WTC11 (cell line): Measurements from ENCODE around the gene TFPI2. TPM values are rescaled to one million over a fixed set of nuclear protein-coding genes. Genes with fewer than 3 reads are reported as not detected.

Source experiments
- ATAC-seq: fragments of 200-7000 bp; cut with Tn5 transposase; 2 replicates; pipeline ENCODE4 v1.10.0; 2021; ENCODE audit warnings: mild to moderate bottlenecking, moderate library complexity
- CTCF ChIA-PET: fragments of 300-600 bp; sonication (Branson Sonifier 250); formaldehyde crosslinking; loops from one replicate; lab custom pipeline; 2021; ENCODE audit warnings: antibody characterized with exemption; lab: Charles Lee
- POLR2A ChIA-PET: fragments of 350-600 bp; sonication (Branson Sonifier 250); formaldehyde crosslinking; loops from one replicate; lab custom pipeline; 2021; ENCODE audit warnings: antibody characterized with exemption; lab: Charles Lee
- DNase-seq: peaks from one replicate; pipeline ENCODE4 v3.0.0; 2021; ENCODE audit warnings: low spot score
- H3K27ac Mint-ChIP-seq: 2 replicates; pipeline ENCODE4 v1.8.0; 2021; ENCODE audit warnings: mixed read lengths
- H3K27me3 Mint-ChIP-seq: 2 replicates; pipeline ENCODE4 v1.8.0; 2021; ENCODE audit warnings: low read depth, mild to moderate bottlenecking, moderate library complexity, mixed read lengths
- H3K36me3 Mint-ChIP-seq: 2 replicates; pipeline ENCODE4 v1.8.0; 2021; ENCODE audit warnings: mixed read lengths
- H3K4me1 Mint-ChIP-seq: 2 replicates; pipeline ENCODE4 v1.8.0; 2022; ENCODE audit warnings: mixed read lengths
- H3K4me3 Mint-ChIP-seq: 2 replicates; pipeline ENCODE4 v1.8.0; 2021; ENCODE audit warnings: mild to moderate bottlenecking, moderate library complexity, mixed read lengths
- H3K9me3 Mint-ChIP-seq: 2 replicates; pipeline ENCODE4 v1.8.0; 2021; ENCODE audit warnings: mixed read lengths
- CREB1 ChIP-seq: sonication (generic); formaldehyde crosslinking; IDR thresholded peaks from 2 replicates; pipeline ENCODE4 v1.8.0; 2023; ENCODE audit warnings: mild to moderate bottlenecking, missing genetic modification reagents
- CREM ChIP-seq: sonication (generic); formaldehyde crosslinking; IDR thresholded peaks from 2 replicates; pipeline ENCODE4 v1.8.1; 2022; ENCODE audit warnings: mild to moderate bottlenecking, missing genetic modification reagents, moderate library complexity
- EMX1 ChIP-seq: fragments of 250-450 bp; sonication (Bioruptor Pico); IDR thresholded peaks from 2 replicates; pipeline ENCODE4 v1.8.0; 2021; ENCODE audit warnings: mild to moderate bottlenecking
- ETV6 ChIP-seq: sonication (generic); formaldehyde crosslinking; IDR thresholded peaks from 2 replicates; pipeline ENCODE4 v1.8.1; 2022; ENCODE audit warnings: mild to moderate bottlenecking, missing genetic modification reagents
- FOXP1 ChIP-seq: sonication (generic); formaldehyde crosslinking; IDR thresholded peaks from 2 replicates; pipeline ENCODE4 v1.8.0; 2022; ENCODE audit warnings: missing genetic modification reagents, mild to moderate bottlenecking, moderate library complexity, borderline replicate concordance
- GRHL2 ChIP-seq: fragments of 250-450 bp; sonication (Bioruptor Pico); IDR thresholded peaks from 2 replicates; pipeline ENCODE4 v1.8.0; 2022; ENCODE audit warnings: mild to moderate bottlenecking, moderate library complexity; ENCODE audit not compliant: insufficient replicate concordance, severe bottlenecking
- HMGA2 ChIP-seq: fragments of 250-450 bp; sonication (Bioruptor Pico); IDR thresholded peaks from 2 replicates; pipeline ENCODE4 v1.4.0; 2021; ENCODE audit warnings: mild to moderate bottlenecking, moderate library complexity
- IRF2 ChIP-seq: sonication (generic); formaldehyde crosslinking; IDR thresholded peaks from 2 replicates; pipeline ENCODE4 v1.8.0; 2022; ENCODE audit warnings: low read depth, missing genetic modification reagents, borderline replicate concordance
- MYBL2 ChIP-seq: sonication (generic); formaldehyde crosslinking; IDR thresholded peaks from 2 replicates; pipeline ENCODE4 v1.8.1; 2023; ENCODE audit warnings: mild to moderate bottlenecking, moderate library complexity, missing genetic modification reagents
- NR1H2 ChIP-seq: sonication (generic); formaldehyde crosslinking; IDR thresholded peaks from 2 replicates; pipeline ENCODE4 v1.9.0; 2021; ENCODE audit warnings: mild to moderate bottlenecking, moderate library complexity, missing genetic modification reagents
- OVOL2 ChIP-seq: fragments of 250-450 bp; sonication (Bioruptor Pico); IDR thresholded peaks from 2 replicates; pipeline ENCODE4 v1.9.0; 2021; ENCODE audit warnings: mild to moderate bottlenecking, borderline replicate concordance
- PREB ChIP-seq: sonication (generic); formaldehyde crosslinking; IDR thresholded peaks from 2 replicates; pipeline ENCODE4 v1.8.1; 2022; ENCODE audit warnings: mild to moderate bottlenecking, missing genetic modification reagents, moderate library complexity, borderline replicate concordance
- TEAD4 ChIP-seq: sonication (generic); formaldehyde crosslinking; IDR thresholded peaks from 2 replicates; pipeline ENCODE4 v1.8.0; 2022; ENCODE audit warnings: mild to moderate bottlenecking, missing genetic modification reagents
- ZNF423 ChIP-seq: fragments of 250-450 bp; sonication (Bioruptor Pico); IDR thresholded peaks from 2 replicates; pipeline ENCODE4 v2.1.2; 2022; ENCODE audit warnings: mild to moderate bottlenecking, moderate library complexity
- ZNF532 ChIP-seq: fragments of 250-450 bp; sonication (Bioruptor Pico); IDR thresholded peaks from 2 replicates; pipeline ENCODE4 v1.9.0; 2021; ENCODE audit warnings: mild to moderate bottlenecking, borderline replicate concordance
- ZNF671 ChIP-seq: fragments of 250-450 bp; sonication (Bioruptor Pico); IDR thresholded peaks from 2 replicates; pipeline ENCODE4 v1.8.0; 2021; ENCODE audit warnings: mild to moderate bottlenecking
- total RNA-seq: library from RNA; stranded (reverse); gene quantifications from 3 replicates; pipeline ENCODE4 v1.2.3, GENCODE V29; 2021
- TF ChIP-seq, protein P1 (sequence below): sonication (generic); formaldehyde crosslinking; IDR thresholded peaks from 2 replicates; pipeline ENCODE4 v1.8.1; 2023; ENCODE audit warnings: mild to moderate bottlenecking, missing genetic modification reagents
- TF ChIP-seq, protein P2 (sequence below): sonication (generic); formaldehyde crosslinking; IDR thresholded peaks from 2 replicates; pipeline ENCODE4 v1.8.0; 2023; ENCODE audit warnings: mild to moderate bottlenecking, missing genetic modification reagents
- TF ChIP-seq, protein P3 (sequence below): fragments of 250-450 bp; sonication (Bioruptor Pico); IDR thresholded peaks from 2 replicates; pipeline ENCODE4 v1.8.0; 2021; ENCODE audit warnings: mild to moderate bottlenecking
- TF ChIP-seq, protein P4 (sequence below): sonication (generic); formaldehyde crosslinking; conservative IDR thresholded peaks from 2 replicates; pipeline ENCODE4 v1.8.1; 2023; ENCODE audit warnings: mild to moderate bottlenecking, low read depth, missing genetic modification reagents, moderate library complexity
- TF ChIP-seq, protein P5 (sequence below): fragments of 250-450 bp; sonication (Bioruptor Pico); IDR thresholded peaks from 2 replicates; pipeline ENCODE4 v1.9.0; 2021; ENCODE audit warnings: mild to moderate bottlenecking

Gene TFPI2
- total RNA-seq, 1 experiment from 2014 or later, result 10.4 TPM

- no peak for TF ChIP-seq PREB (CRISPR knock-in tag)
- no peak for TF ChIP-seq ETV6 (CRISPR knock-in tag)
- TF ChIP-seq MYBL2 (CRISPR knock-in tag), result no peak
- no peak for TF ChIP-seq ZNF671 (CRISPR knock-in tag)
- TF ChIP-seq FOXP1 (CRISPR knock-in tag), result no peak
Measured at GRCh38 chr7:93884541-93884940, 6.0 kb downstream of the TFPI2 start (continued).

- H3K4me1 Mint-ChIP-seq, result no peaks in the 10 kb centered on the region; the same call in 1 of the 2 replicates
- POLR2A ChIA-PET, result no interaction called here
- no peak overlapping the region for H3K4me3 Mint-ChIP-seq
- CTCF ChIA-PET, result no interaction called here
- H3K27ac Mint-ChIP-seq, result no peak overlapping the region
- no peak for DNase-seq
- H3K27me3 Mint-ChIP-seq, result peaks cover 13% of the 10 kb centered on the region
- TF ChIP-seq MYBL2 (CRISPR knock-in tag), result no peak
- TF ChIP-seq GRHL2 (CRISPR knock-in tag), result no peak
- TF ChIP-seq IRF2, result no peak
- TF ChIP-seq HMGA2, result no peak
- no peak for TF ChIP-seq EMX1
- TF ChIP-seq OVOL2 (CRISPR knock-in tag), result no peak
- TF ChIP-seq ZNF423 (CRISPR knock-in tag), result no peak
- TF ChIP-seq NR1H2 (CRISPR knock-in tag), result no peak
- TF ChIP-seq, protein P1, sequence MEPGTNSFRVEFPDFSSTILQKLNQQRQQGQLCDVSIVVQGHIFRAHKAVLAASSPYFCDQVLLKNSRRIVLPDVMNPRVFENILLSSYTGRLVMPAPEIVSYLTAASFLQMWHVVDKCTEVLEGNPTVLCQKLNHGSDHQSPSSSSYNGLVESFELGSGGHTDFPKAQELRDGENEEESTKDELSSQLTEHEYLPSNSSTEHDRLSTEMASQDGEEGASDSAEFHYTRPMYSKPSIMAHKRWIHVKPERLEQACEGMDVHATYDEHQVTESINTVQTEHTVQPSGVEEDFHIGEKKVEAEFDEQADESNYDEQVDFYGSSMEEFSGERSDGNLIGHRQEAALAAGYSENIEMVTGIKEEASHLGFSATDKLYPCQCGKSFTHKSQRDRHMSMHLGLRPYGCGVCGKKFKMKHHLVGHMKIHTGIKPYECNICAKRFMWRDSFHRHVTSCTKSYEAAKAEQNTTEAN, result no peak
- TF ChIP-seq, protein P2, sequence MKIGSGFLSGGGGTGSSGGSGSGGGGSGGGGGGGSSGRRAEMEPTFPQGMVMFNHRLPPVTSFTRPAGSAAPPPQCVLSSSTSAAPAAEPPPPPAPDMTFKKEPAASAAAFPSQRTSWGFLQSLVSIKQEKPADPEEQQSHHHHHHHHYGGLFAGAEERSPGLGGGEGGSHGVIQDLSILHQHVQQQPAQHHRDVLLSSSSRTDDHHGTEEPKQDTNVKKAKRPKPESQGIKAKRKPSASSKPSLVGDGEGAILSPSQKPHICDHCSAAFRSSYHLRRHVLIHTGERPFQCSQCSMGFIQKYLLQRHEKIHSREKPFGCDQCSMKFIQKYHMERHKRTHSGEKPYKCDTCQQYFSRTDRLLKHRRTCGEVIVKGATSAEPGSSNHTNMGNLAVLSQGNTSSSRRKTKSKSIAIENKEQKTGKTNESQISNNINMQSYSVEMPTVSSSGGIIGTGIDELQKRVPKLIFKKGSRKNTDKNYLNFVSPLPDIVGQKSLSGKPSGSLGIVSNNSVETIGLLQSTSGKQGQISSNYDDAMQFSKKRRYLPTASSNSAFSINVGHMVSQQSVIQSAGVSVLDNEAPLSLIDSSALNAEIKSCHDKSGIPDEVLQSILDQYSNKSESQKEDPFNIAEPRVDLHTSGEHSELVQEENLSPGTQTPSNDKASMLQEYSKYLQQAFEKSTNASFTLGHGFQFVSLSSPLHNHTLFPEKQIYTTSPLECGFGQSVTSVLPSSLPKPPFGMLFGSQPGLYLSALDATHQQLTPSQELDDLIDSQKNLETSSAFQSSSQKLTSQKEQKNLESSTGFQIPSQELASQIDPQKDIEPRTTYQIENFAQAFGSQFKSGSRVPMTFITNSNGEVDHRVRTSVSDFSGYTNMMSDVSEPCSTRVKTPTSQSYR (CRISPR knock-in tag), result no peak
- TF ChIP-seq CREB1 (CRISPR knock-in tag), result no peak
- TF ChIP-seq, protein P3, sequence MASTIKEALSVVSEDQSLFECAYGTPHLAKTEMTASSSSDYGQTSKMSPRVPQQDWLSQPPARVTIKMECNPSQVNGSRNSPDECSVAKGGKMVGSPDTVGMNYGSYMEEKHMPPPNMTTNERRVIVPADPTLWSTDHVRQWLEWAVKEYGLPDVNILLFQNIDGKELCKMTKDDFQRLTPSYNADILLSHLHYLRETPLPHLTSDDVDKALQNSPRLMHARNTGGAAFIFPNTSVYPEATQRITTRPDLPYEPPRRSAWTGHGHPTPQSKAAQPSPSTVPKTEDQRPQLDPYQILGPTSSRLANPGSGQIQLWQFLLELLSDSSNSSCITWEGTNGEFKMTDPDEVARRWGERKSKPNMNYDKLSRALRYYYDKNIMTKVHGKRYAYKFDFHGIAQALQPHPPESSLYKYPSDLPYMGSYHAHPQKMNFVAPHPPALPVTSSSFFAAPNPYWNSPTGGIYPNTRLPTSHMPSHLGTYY (CRISPR knock-in tag), result no peak
- TF ChIP-seq, protein P4, sequence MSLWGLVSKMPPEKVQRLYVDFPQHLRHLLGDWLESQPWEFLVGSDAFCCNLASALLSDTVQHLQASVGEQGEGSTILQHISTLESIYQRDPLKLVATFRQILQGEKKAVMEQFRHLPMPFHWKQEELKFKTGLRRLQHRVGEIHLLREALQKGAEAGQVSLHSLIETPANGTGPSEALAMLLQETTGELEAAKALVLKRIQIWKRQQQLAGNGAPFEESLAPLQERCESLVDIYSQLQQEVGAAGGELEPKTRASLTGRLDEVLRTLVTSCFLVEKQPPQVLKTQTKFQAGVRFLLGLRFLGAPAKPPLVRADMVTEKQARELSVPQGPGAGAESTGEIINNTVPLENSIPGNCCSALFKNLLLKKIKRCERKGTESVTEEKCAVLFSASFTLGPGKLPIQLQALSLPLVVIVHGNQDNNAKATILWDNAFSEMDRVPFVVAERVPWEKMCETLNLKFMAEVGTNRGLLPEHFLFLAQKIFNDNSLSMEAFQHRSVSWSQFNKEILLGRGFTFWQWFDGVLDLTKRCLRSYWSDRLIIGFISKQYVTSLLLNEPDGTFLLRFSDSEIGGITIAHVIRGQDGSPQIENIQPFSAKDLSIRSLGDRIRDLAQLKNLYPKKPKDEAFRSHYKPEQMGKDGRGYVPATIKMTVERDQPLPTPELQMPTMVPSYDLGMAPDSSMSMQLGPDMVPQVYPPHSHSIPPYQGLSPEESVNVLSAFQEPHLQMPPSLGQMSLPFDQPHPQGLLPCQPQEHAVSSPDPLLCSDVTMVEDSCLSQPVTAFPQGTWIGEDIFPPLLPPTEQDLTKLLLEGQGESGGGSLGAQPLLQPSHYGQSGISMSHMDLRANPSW, result no peak
- TF ChIP-seq ZNF532 (CRISPR knock-in tag), result no peak
- TF ChIP-seq, protein P5, sequence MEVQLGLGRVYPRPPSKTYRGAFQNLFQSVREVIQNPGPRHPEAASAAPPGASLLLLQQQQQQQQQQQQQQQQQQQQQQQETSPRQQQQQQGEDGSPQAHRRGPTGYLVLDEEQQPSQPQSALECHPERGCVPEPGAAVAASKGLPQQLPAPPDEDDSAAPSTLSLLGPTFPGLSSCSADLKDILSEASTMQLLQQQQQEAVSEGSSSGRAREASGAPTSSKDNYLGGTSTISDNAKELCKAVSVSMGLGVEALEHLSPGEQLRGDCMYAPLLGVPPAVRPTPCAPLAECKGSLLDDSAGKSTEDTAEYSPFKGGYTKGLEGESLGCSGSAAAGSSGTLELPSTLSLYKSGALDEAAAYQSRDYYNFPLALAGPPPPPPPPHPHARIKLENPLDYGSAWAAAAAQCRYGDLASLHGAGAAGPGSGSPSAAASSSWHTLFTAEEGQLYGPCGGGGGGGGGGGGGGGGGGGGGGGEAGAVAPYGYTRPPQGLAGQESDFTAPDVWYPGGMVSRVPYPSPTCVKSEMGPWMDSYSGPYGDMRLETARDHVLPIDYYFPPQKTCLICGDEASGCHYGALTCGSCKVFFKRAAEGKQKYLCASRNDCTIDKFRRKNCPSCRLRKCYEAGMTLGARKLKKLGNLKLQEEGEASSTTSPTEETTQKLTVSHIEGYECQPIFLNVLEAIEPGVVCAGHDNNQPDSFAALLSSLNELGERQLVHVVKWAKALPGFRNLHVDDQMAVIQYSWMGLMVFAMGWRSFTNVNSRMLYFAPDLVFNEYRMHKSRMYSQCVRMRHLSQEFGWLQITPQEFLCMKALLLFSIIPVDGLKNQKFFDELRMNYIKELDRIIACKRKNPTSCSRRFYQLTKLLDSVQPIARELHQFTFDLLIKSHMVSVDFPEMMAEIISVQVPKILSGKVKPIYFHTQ (CRISPR knock-in tag), result no peak
- no peak for TF ChIP-seq CREM (CRISPR knock-in tag)
- TF ChIP-seq TEAD4 (CRISPR knock-in tag), result no peak
- peaks cover 7% of the 10 kb centered on the region for H3K36me3 Mint-ChIP-seq
- peaks cover 12% of the 10 kb centered on the region for H3K9me3 Mint-ChIP-seq
- ATAC-seq, result no peak
Measured at GRCh38 chr7:93883917-93884345, 6.6 kb downstream of the TFPI2 start.
